Pancreas (tissue), 10 donors: ENCODE measurements around the gene ANG. TPM values are rescaled to one million over a fixed set of nuclear protein-coding genes. Genes with fewer than 3 reads are reported as not detected.

Source experiments
- ATAC-seq, 4 donors: fragments of 200-7000 bp; cut with Tn5 transposase; one replicate each; pipeline versions ENCODE4 v1.8.0 to v1.9.1; 2020; ENCODE audit warnings: mild to moderate bottlenecking in 4 of 4, moderate library complexity in 4 of 4
- DNase-seq, 6 donors: peaks; one replicate each; pipeline ENCODE4 v3.0.0-alpha.2; 2020
- FAIRE-seq: peaks from 2 replicates; lab custom pipeline; 2012; peaks lifted over from hg19 to GRCh38; lab: Jason Lieb, UNC
- H3K27ac ChIP-seq, 4 donors: fragments of 200-600 bp; sonication (generic); 1 replicate in 3 of 4; 2 replicates in 1 of 4; pipeline versions ENCODE4 v1.5.0 to v1.8.0; 2020
- H3K27me3 ChIP-seq, 4 donors: fragments of 200-600 bp; one replicate each; pipeline ENCODE4 v1.8.0; 2021
- H3K36me3 ChIP-seq, 3 donors: fragments of 200-600 bp; sonication (generic) in 1 of 3; one replicate each; pipeline versions ENCODE4 v1.5.0 to v1.8.0; 2020 to 2021
- H3K4me1 ChIP-seq, 3 donors: fragments of 200-600 bp; one replicate each; pipeline ENCODE4 v1.8.0; 2021
- H3K4me3 ChIP-seq, 4 donors: fragments of 200-600 bp; sonication (generic) in 2 of 4; one replicate each; pipeline versions ENCODE4 v1.5.0 to v1.8.0; 2020 to 2021
- H3K9me3 ChIP-seq, 4 donors: fragments of 200-600 bp; one replicate each; pipeline ENCODE4 v1.8.0; 2021
- CTCF ChIP-seq, 4 donors: fragments of 200-600 bp; sonication (generic) in 3 of 4; IDR thresholded peaks; one replicate each; pipeline versions ENCODE4 v1.5.0 to v1.8.0; 2021; ENCODE audit warnings: antibody characterized with exemption in 4 of 4
- WGBS, 2 donors: extraction: QIAGEN DNeasy Blood & Tissue Kit; methylation state at CpG; one replicate each; pipeline ENCODE4 v1.1.7; 2013; 5-methylcytosine and 5-hydroxymethylcytosine counted together
- intact Hi-C, 3 donors: fragments of 100-400 bp; cut with DNase I; formaldehyde crosslinking; loops; one replicate each; pipeline versions ENCODE4 v1.11.1 to v1.14.2; 2022
- polyA plus RNA-seq, 2 donors: library from polyadenylated mRNA; stranded (reverse); fragments of 200-250 nt; gene quantifications; one replicate each; pipeline ENCODE4 v1.2.3, GENCODE V29; 2013
- total RNA-seq, 6 donors: library from RNA; stranded (reverse); fragmentation: NEBNext Ultra II Directional in 4 of 6; extraction: Animal tissue kit (Norgen Biotek cat#: 25700) in 4 of 6; gene quantifications; one replicate each; pipeline versions ENCODE4 v1.2.1 to v1.2.4, GENCODE V29; 2021 to 2023
- donor health status: healthy with polysubstance abuse.
- donor health status: DM: no; HTN: no; CAD: no; lungs with moderate emphysema.
- donor health status: DM: no; HTN: no; CAD: no.
- donor health status: control.
- donor health status: control.
- donor health status: Bipolar disorder and iron deficiency.
- donor health status: DM: yes; HTN: yes; CAD: no.
- donor health status: DM: no; HTN: no; CAD: no.
- donor health status: DM: no; HTN: no; CAD: no.
- donor health status: DM: yes; HTN: yes; CAD: no.

The ANG gene
- total and polyA plus RNA-seq, 8 donors = 9.8 to 16.0 (median 13.3) TPM

- no peaks in the 10 kb centered on the region for H3K4me1 ChIP-seq
- FAIRE-seq = no peak
- 70 to 71% methylated on average over 4 of the region's 4 CpGs for WGBS, 2 donors
These were observed 16.8 kb upstream of the ANG start for GRCh38 chr14:20671597-20672283.

GRCh38 chr14:20675669-20676068 lies 12.9 kb upstream of the ANG start:
- ATAC-seq (no peak), DNase-seq (no peak), FAIRE-seq (no peak)
- TF ChIP-seq CTCF (IDR thresholded peaks at IDR 0.05) = no peak
- WGBS, 2 donors = 70 to 86% methylated on average over 2 of the region's 2 CpGs
- H3K4me3 ChIP-seq = no peak overlapping the region
- intact Hi-C loops = no loop called here
- H3K36me3 ChIP-seq = no peaks in the 10 kb centered on the region
- H3K27me3 ChIP-seq = no peaks in the 10 kb centered on the region
- no peaks in the 10 kb centered on the region for H3K9me3 ChIP-seq
- H3K4me1 ChIP-seq = peaks cover 3 to 5% (median 3%) of the 10 kb centered on the region in 3 donors
- H3K27ac ChIP-seq = no peak overlapping the region

More at GRCh38 chr14:20671597-20672283, 16.8 kb upstream of the ANG start:
- Histone ChIP-seq H3K27me3 (no peaks in the 10 kb centered on the region), H3K27ac (no peak overlapping the region), H3K4me3 (no peak overlapping the region), H3K9me3 (no peaks in the 10 kb centered on the region), H3K36me3 (no peaks in the 10 kb centered on the region)
- ATAC-seq (no peak), DNase-seq (no peak)
- intact Hi-C loops = no loop called here
- TF ChIP-seq CTCF (IDR thresholded peaks at IDR 0.05) = no peak

- no peak overlapping the region for H3K27ac ChIP-seq
- peaks cover 7% of the 10 kb centered on the region in 3 donors for H3K4me1 ChIP-seq
- no peaks in the 10 kb centered on the region for H3K36me3 ChIP-seq
- no peak for ATAC-seq
- 71 to 87% methylated on average over 2 of the region's 2 CpGs for WGBS, 2 donors
- no peaks in the 10 kb centered on the region for H3K27me3 ChIP-seq
- intact Hi-C loops = no loop called here
- H3K9me3 ChIP-seq = no peaks in the 10 kb centered on the region
- FAIRE-seq = no peak
- no peak for TF ChIP-seq CTCF (IDR thresholded peaks at IDR 0.05)
- no peak overlapping the region for H3K4me3 ChIP-seq
- no peak for DNase-seq
These were observed 12.5 kb upstream of the ANG start for GRCh38 chr14:20676072-20676471.

- WGBS, 2 donors = 90 to 94% methylated on average over 1 of the region's 1 CpG
- ATAC-seq (no peak), DNase-seq (peak in 2 of 6 donors; percentile 58 to 60), FAIRE-seq (no peak)
- H3K9me3 ChIP-seq = no peaks in the 10 kb centered on the region
- no peak for TF ChIP-seq CTCF (IDR thresholded peaks at IDR 0.05)
- H3K4me1 ChIP-seq = peaks cover 7 to 13% (median 10%) of the 10 kb centered on the region in 3 donors
- no peaks in the 10 kb centered on the region for H3K27me3 ChIP-seq
- no peak overlapping the region for H3K27ac ChIP-seq
- H3K36me3 ChIP-seq = no peaks in the 10 kb centered on the region
- intact Hi-C loops = loop anchor here in 1 of 3 donors (10.0 kb wide), 1 partner anchor 65 kb away; no protein-coding TSS in a partner anchor
- no peak overlapping the region for H3K4me3 ChIP-seq
These were observed 8.7 kb upstream of the ANG start for GRCh38 chr14:20679907-20680306.

- DNase-seq (no peak), FAIRE-seq (no peak), ATAC-seq (no peak)
- 53 to 62% methylated on average over 8 of the region's 8 CpGs for WGBS, 2 donors
- no peak for TF ChIP-seq CTCF (IDR thresholded peaks at IDR 0.05)
- Histone ChIP-seq H3K27me3 (no peaks in the 10 kb centered on the region), H3K9me3 (no peaks in the 10 kb centered on the region), H3K27ac (peak overlapping the region in 1 of 4 donors; percentile 99), H3K36me3 (no peaks in the 10 kb centered on the region), H3K4me1 (peaks cover 7 to 13% (median 10%) of the 10 kb centered on the region in 3 donors), H3K4me3 (no peak overlapping the region)
- intact Hi-C loops = loop anchor here in 1 of 3 donors (10.0 kb wide), 1 partner anchor 66 kb away; no protein-coding TSS in a partner anchor
These were observed 8.2 kb upstream of the ANG start for GRCh38 chr14:20680363-20680762.
